A172 (cell line): ENCODE data around the gene WNT5A. TPM values are rescaled to one million over a fixed set of nuclear protein-coding genes. Genes with fewer than 3 reads are reported as not detected.

Source experiments
- DNase-seq: peaks from one replicate; pipeline ENCODE4 v3.0.0-alpha.2; 2015; ENCODE audit warnings: low spot score
- total RNA-seq: library from RNA; depleted of rRNA; stranded (reverse); fragments of >200 nt; shearing (Covaris generic); gene quantifications from 2 replicates; pipeline ENCODE4 v1.2.3, GENCODE V29; 2014; rRNA removed

WNT5A gene
- 10.1 and 15.6 TPM in 2 replicates for total RNA-seq

- no peak for DNase-seq
Observed at GRCh38 chr3:55486857-55487380, at the start of gene WNT5A. WNT5A (minus strand) TSS chr3:55487306; CDS start chr3:55486985, 321 bp downstream.

GRCh38 chr3:55534876-55535275 is 47.8 kb upstream of the WNT5A start:
- peak; percentile 15 for DNase-seq

DNA sequence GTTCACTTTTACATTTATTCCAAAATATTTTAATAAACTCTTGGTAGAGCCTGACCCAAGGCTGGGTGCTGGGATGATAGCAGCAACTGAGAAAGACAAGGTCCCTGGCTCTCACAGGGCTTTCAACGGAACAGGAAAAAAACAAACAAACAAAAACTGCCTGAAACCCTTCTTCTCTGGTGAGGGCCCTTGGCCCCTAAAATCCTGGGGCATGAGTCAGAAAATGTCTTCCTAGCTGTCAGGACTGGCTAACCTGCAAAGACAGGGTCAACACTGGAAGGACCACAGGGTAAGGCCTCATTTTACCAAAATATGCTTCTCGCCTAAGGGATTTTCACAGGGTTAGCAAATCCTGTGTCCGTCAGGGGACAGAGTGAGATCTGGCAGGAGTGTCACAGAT is 45.7 kb upstream of the WNT5A start:
- no peak for DNase-seq

- no peak for DNase-seq
Observed at GRCh38 chr3:55531321-55531720, 44.2 kb upstream of the WNT5A start.

DNA sequence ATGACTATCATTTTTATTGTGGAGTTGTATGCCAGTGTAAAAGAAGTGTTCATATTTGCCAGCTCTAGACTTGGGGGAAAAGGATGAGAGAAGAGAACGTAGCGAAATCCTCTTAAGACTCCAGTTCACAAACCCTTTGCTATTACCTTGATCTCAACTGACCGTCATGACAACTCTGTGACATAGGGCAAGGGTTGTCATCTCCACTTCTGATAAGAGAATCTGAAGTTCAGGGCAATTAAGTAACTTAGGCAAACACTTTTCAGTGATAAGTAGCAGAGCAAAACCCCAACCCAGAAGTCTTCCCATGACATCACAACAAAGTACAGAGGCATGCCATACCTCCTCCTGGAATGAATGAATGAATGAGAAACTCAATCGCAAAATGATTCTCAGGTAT is 40.3 kb upstream of the WNT5A start:
- no peak for DNase-seq

DNA sequence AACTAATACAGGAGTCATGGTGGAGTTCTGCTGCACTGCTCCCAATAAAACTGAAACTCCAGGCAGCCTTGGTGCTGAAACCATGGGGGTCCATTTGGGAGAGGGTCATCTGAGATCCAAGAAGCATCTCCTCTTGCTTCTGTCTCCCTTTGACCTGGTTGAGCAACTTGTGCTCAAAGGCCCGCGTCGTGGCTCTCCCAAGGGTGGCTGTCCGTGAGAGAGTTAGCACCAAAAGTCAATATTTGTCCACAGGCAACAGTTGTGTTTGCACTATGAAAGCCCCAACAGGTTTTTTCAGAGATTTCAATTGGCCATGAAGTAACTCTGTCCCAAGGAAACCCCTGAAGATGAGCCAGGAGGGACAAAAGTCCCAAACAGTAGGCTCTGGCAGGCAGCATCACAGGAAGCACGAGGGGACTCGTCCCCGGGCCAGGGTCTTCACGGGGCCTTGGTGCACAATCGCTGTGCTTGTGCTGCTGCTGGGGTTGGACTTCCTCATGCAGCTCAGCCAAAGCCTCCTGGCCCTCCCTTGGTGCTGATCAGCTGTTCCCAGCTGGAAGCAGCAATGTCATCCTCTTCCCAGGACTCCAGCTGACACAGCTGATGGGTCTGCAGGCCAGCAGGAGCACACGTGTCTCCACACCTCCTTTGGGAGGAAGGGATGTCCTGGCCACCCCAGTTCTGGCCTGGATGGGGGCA is 39.4 kb upstream of the WNT5A start:
- no peak for DNase-seq

DNA sequence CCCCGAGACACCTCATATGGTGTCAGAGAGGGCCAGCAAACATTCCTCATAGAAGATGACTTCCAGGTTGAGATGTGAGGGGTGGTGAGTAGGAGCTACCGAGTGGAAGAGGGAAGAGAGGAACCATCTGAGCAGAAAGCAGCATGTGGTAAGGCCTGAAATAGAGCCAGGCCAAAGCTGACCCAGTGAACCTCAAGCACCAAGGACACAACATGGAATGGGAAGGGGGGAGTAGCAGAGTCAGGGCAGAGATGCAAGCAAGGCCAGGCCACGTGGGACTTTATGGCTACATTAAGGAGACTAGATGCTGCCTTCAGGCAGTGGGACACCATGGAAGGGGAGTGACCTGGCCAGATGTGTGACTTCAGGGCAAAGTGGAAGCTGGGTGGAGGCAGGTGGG is 38.3 kb upstream of the WNT5A start:
- DNase-seq = no peak

DNA sequence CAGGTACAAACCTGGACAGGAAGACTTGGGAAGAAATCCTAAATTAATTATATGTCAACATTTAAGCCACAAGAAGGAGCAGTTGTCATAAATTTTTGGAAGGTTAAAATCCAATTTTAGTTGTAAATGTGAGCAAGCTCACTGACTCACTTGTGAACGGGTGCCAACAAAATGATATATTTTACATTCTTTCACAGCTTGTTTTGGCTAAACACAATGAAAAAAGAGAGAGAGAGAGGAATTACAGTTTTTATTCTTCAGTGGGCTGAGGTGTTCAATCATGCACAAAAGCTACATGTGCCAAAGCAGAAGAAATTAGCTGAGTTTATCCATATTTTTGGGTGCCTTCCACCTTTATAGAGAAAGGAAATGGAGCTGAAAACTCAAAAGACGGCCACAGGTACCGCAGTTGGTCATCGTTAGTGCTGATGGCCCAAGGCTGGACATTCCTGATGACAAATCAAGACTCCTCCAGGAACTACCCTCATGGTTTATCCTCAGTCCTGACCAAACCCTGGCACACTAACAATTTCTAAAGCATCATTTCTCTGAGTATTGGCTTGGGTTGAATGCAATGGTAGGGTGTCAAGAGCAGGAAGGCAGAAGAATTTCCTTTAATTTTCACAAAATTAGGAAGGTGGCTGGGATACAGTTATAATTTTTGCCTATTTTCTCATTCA is 37.6 kb upstream of the WNT5A start:
- peak; percentile 82 for DNase-seq

- DNase-seq = no peak
Observed at GRCh38 chr3:55523471-55523870, 36.4 kb upstream of the WNT5A start.

DNA sequence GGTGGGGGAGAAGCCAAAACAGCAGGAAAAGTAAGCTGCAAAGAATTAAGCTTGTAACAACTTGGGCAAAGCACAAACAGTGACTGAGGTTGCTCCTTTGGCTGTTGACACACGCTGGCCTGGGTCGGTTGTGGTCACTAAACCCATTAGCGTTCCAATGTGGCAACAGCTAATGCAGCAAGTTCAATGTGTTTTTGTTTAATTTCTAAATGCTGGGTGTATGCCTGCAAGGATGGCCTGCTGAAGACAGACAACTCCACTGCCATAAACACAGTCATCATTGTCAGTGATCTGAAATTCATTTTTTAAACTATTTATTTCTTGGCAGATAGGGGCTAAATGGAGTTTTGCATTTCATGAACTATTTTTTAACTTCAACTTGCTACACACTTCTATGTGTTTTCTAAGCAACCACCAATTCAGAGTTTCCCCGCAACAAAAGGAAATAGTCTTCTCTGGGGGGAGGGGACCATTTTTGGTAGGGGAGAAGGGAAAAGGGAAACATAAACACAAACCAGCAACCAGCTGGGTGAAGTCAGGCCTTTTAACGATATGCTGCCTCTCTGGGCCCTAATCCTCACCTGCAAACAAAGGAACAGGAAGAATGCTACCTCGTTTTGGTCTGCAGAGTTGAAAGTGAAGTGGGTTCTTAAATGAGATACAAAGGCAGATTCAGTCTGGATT is 34.8 kb upstream of the WNT5A start:
- no peak for DNase-seq

GRCh38 chr3:55521064-55521737 is 34.1 kb upstream of the WNT5A start:
- DNase-seq = no peak

GRCh38 chr3:55519019-55519418 is 31.9 kb upstream of the WNT5A start:
- DNase-seq = no peak

GRCh38 chr3:55518451-55518850 is 31.3 kb upstream of the WNT5A start:
- DNase-seq = no peak

- no peak for DNase-seq
Observed at GRCh38 chr3:55516392-55517030, 29.4 kb upstream of the WNT5A start.

DNA sequence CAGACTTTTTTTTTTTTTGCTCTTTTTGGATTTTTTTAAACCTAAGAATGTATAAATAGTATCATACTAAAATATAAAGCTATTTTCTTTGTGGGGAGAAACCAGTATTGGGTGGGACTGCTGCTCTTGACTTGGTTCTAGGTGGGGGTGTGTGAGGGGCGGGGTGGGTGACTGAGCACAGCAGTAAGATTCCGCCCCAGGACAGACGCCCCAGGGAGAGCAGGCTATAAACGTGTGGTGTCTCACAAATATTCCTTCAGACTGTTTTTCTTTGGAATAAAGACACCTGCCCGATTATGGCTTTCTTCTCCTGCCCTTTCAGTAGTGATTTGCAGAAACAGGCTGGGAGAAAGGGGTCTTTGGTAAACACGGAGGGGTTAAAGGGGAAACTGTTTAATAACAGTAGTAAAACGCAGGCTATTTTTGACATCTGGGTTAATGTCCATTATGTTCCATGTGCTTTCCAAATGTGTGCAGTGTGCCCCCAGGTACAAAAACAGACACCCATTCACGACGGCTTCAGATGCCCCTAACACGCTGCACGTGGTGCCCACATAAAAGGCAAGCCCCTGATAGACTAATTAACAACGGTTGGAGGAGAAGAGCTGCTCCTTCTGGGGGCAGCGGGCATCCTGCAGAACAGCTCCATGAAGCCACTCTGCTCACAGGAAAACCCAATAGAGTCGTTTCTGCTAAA is 28.6 kb upstream of the WNT5A start:
- DNase-seq = no peak

DNA sequence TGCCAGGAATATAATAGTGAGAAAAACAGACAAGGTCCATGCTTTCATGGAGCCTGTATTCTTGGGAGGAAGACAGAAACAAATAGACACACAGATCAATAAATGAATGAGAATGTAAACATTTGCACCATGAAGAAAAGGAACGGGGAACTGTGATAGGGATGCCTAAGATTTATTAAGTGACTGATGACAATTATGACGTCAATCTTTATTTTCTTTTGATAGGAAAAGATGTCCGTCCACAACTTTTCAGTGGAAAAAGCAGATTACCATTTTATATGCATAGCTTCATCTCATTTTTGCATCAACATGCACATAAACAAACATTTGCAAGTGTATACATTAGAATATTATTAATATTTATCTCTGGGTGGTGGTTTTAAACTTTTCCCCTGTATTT is 27.9 kb upstream of the WNT5A start:
- no peak for DNase-seq

- DNase-seq = no peak
Observed at GRCh38 chr3:55512571-55513343, 25.7 kb upstream of the WNT5A start.

GRCh38 chr3:55511895-55512570 is 24.9 kb upstream of the WNT5A start:
- no peak for DNase-seq

DNA sequence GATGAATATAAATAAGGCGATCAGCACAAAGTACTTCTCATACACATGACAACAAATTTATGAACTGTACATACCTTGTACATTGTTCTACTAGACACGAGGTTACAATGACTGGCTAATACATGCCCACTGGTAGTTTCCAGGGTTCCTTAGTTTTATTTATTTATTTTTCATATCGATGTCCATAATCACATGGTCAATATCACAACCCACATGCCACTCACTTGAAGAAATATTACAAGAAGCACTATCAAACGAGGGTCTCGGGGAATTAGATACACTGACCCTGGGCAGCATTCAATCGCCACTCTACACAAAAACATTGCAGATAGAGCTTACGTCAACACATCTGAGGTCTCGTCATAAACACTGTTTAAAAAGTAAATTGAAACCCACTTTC is 21.2 kb upstream of the WNT5A start:
- no peak for DNase-seq

- DNase-seq = no peak
Observed at GRCh38 chr3:55507808-55508207, 20.7 kb upstream of the WNT5A start.
